Stimulated activated naive CD8-positive, alpha-beta T cell treated with anti-CD3 and anti-CD28 coated beads, Interleukin-15, Interleukin-2, amounts not matched to agents 100 ng/mL and 50 ng/mL, for 24 hours (primary cell): Measurements from ENCODE around the gene SLC35F1.

ENCODE experiments used
- H3K27ac Mint-ChIP-seq: one replicate; pipeline ENCODE4 v1.8.0; 2021; ENCODE audit warnings: mild to moderate bottlenecking, mixed read lengths
- H3K27me3 Mint-ChIP-seq: one replicate; pipeline ENCODE4 v1.8.0; 2021; ENCODE audit warnings: mixed read lengths
- H3K36me3 Mint-ChIP-seq: one replicate; pipeline ENCODE4 v1.8.0; 2021; ENCODE audit warnings: low read depth, mixed read lengths
- H3K4me1 Mint-ChIP-seq: one replicate; pipeline ENCODE4 v1.8.0; 2021; ENCODE audit warnings: low read depth, mixed read lengths
- H3K4me3 Mint-ChIP-seq: one replicate; pipeline ENCODE4 v1.8.0; 2021; ENCODE audit warnings: mild to moderate bottlenecking, mixed read lengths
- H3K9me3 Mint-ChIP-seq: one replicate; pipeline ENCODE4 v1.8.0; 2021; ENCODE audit warnings: mixed read lengths

The SLC35F1 gene

DNA sequence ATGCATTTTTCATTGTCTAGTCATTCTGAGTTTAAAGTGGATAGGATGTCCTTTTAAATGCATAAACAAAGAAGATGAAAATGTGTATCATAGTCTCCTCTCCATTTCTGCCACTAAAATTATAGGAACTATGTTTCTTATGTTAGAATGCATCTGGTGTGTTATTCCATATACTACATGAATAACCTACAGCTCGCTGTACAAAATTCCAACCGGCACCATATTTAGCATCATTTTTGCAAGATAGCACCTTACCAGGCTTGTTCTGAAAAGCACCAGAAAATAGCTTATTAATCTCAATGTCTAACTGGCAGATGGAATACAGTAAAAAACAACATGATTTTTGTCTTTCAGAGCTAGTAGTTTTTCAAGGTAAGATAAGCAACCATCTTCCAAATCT, 241.5 kb downstream of the SLC35F1 start:
- H3K9me3 Mint-ChIP-seq = no peaks in the 10 kb centered on the region
- no peak overlapping the region for H3K27ac Mint-ChIP-seq
- H3K27me3 Mint-ChIP-seq = peaks cover 10% of the 10 kb centered on the region
- no peaks in the 10 kb centered on the region for H3K36me3 Mint-ChIP-seq
- H3K4me1 Mint-ChIP-seq = no peaks in the 10 kb centered on the region
- no peak overlapping the region for H3K4me3 Mint-ChIP-seq

DNA sequence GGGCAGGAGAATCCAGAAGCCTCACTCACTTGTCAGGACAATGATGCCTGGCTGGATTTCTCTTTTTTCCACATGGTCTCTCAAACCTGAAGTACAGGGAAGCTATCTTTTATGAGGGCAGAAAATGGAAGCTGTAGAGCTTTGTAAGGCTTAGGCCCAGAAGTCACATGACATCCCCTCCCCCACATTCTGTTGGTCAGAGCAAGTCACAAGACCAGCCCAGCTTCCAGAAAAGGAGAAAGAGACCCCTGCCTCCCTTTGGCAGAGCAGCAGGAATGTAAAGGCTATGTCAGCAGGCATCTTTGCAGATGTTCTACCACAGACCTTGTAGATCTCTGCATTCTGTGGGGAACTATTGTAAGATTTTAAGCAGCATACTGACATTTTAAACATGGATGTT, 245.5 kb downstream of the SLC35F1 start:
- no peak overlapping the region for H3K27ac Mint-ChIP-seq
- H3K36me3 Mint-ChIP-seq = no peaks in the 10 kb centered on the region
- H3K4me1 Mint-ChIP-seq = no peaks in the 10 kb centered on the region
- H3K27me3 Mint-ChIP-seq = peaks cover 4% of the 10 kb centered on the region
- H3K9me3 Mint-ChIP-seq = no peaks in the 10 kb centered on the region
- no peak overlapping the region for H3K4me3 Mint-ChIP-seq

DNA sequence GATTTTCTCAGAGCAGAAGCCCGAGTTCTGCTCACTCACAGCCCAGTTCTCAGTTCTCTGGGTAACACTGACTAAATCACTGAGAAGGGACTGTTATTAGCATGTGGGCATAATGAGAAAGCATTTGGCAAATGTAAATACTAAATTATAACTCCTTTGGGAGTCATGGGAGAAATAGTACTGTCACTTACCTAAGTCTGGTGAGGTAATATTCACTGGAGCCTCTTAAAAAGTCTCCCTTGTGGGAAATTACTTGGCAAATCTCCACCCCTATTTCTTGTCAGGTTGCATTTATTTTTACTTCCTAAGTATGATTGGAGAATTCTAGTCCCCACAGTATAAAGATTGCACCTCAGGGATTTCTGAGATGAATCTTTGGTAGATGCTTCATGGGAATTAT, 254.3 kb downstream of the SLC35F1 start:
- Mint-ChIP-seq H3K36me3 (no peaks in the 10 kb centered on the region), H3K27ac (no peak overlapping the region), H3K27me3 (peaks cover 8% of the 10 kb centered on the region), H3K4me1 (no peaks in the 10 kb centered on the region), H3K9me3 (no peaks in the 10 kb centered on the region), H3K4me3 (no peak overlapping the region)

DNA sequence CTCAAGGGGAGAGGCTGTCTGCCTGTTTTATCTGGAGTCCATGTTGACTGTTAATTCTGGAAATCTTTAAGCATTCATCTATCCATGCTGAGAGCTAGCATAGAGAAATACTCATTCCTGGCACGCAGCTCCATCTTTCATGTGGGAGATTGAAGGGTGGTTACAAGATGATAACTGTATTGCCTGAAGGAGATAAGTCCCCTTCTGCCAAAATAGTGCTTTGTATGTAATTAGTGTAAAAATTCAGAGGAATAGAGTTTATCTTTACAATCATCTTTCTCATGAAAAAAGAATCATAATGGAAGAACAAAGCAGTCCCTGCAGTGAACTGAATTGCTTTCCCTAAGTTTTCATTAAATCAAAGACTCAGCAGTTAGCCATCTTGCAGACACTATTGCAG, 256.5 kb downstream of the SLC35F1 start:
- no peaks in the 10 kb centered on the region for H3K9me3 Mint-ChIP-seq
- H3K27me3 Mint-ChIP-seq = no peaks in the 10 kb centered on the region
- no peak overlapping the region for H3K27ac Mint-ChIP-seq
- H3K4me3 Mint-ChIP-seq = no peak overlapping the region
- H3K36me3 Mint-ChIP-seq = no peaks in the 10 kb centered on the region
- H3K4me1 Mint-ChIP-seq = no peaks in the 10 kb centered on the region

DNA sequence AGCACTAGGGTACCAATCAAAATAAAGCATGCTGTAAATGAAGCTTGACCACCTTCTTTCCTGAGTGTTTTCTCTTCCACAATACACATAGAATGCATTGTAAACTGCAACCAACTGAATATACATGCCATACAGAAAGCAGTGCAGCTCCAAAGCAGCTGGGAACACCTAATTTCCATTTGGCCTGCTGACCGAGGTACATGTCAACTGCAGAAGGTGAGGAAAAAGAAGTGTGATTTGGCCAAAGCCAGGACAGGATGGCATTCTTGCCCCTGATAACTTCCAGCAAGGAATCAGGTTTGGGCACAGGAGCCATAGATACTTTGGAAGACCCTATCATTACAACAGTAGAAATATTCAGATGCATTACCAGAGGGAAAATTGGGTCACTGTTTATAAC, 258.4 kb downstream of the SLC35F1 start:
- no peak overlapping the region for H3K27ac Mint-ChIP-seq
- H3K36me3 Mint-ChIP-seq = no peaks in the 10 kb centered on the region
- H3K4me3 Mint-ChIP-seq = no peak overlapping the region
- H3K27me3 Mint-ChIP-seq = peaks cover 10% of the 10 kb centered on the region
- H3K9me3 Mint-ChIP-seq = no peaks in the 10 kb centered on the region
- H3K4me1 Mint-ChIP-seq = no peaks in the 10 kb centered on the region

DNA sequence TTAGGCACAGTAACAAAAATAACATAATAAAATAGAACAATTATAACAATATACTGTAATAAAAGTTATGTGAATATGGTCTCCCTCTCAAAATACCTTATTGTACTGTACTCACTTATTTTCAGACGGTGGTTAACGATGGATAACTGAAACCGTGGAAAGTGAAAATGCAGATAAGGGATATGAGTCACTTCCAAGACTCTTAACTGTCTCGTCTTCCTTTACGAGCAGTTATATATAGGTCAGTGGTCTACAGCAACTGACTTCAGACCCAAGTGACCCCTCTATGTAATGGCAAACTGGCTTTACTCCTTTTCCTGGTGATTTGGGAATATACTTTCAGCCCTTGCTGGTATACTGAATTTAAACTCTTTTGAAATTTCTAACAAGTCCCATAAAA, 261.4 kb downstream of the SLC35F1 start:
- H3K4me1 Mint-ChIP-seq = no peaks in the 10 kb centered on the region
- no peak overlapping the region for H3K4me3 Mint-ChIP-seq
- H3K27ac Mint-ChIP-seq = no peak overlapping the region
- no peaks in the 10 kb centered on the region for H3K36me3 Mint-ChIP-seq
- peaks cover 10% of the 10 kb centered on the region for H3K27me3 Mint-ChIP-seq
- no peaks in the 10 kb centered on the region for H3K9me3 Mint-ChIP-seq

DNA sequence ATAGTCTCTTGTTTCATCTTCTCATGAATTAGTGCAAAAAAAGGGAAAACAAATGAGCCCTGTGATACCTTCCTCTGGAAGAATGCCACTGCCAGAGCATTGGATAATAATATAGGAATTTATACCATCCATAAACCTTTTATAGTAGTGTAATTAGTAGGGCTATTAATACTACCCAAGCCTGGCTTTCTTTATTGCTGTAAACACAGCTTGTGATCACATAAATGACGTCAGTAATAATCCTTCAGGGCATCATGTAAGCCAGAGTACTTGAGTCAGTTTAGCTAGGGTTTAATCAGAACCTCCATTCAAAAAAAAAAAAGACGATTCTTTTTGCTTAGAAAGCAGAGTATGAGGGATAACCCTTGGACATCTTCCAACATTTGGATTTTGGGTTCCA, 264.8 kb downstream of the SLC35F1 start:
- H3K4me3 Mint-ChIP-seq = no peak overlapping the region
- peaks cover 10% of the 10 kb centered on the region for H3K27me3 Mint-ChIP-seq
- H3K9me3 Mint-ChIP-seq = peaks cover 9% of the 10 kb centered on the region
- H3K27ac Mint-ChIP-seq = no peak overlapping the region
- no peaks in the 10 kb centered on the region for H3K4me1 Mint-ChIP-seq
- no peaks in the 10 kb centered on the region for H3K36me3 Mint-ChIP-seq

DNA sequence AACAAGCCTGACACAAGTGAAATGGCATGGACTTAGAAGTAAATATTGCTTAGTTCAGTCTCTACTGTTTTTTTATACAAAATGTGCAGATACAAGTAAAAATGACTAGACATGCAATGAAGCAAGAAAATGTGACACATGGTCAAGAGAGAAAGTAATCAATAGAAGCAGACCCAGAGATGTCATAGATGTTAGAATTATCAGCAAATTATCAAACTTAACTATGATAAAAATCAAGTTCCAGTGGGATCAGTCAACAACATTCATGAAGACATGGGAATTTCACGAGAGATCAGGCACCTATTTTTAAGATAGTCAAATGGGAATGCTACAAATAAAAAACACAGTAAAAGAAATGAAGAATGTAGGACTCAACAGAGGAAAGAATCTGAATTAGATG, 267.0 kb downstream of the SLC35F1 start:
- H3K9me3 Mint-ChIP-seq = peaks cover 9% of the 10 kb centered on the region
- H3K4me3 Mint-ChIP-seq = no peak overlapping the region
- no peak overlapping the region for H3K27ac Mint-ChIP-seq
- H3K4me1 Mint-ChIP-seq = no peaks in the 10 kb centered on the region
- no peaks in the 10 kb centered on the region for H3K36me3 Mint-ChIP-seq
- peaks cover 5% of the 10 kb centered on the region for H3K27me3 Mint-ChIP-seq

DNA sequence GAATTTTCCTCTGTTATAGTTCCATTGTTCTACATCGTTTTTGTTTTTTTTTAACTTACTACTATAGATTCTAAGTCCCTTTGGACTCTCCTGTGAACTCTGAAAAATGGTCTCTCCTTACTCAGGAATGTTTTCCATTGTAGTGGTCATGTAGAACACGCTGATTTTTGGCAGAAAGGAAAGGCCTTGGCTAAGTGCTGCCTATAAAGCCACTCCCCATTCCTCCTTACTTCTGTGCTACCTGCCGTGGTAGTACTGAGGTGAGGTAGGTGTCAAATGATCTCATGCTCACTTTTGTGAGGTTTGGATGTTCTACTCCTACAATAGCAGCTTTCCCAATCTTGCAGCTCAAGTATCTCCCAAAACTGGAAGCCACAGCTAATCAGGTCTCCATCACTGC, 270.7 kb downstream of the SLC35F1 start:
- H3K4me3 Mint-ChIP-seq = no peak overlapping the region
- H3K27me3 Mint-ChIP-seq = peaks cover 14% of the 10 kb centered on the region
- H3K9me3 Mint-ChIP-seq = peaks cover 9% of the 10 kb centered on the region
- H3K36me3 Mint-ChIP-seq = no peaks in the 10 kb centered on the region
- no peaks in the 10 kb centered on the region for H3K4me1 Mint-ChIP-seq
- H3K27ac Mint-ChIP-seq = no peak overlapping the region

DNA sequence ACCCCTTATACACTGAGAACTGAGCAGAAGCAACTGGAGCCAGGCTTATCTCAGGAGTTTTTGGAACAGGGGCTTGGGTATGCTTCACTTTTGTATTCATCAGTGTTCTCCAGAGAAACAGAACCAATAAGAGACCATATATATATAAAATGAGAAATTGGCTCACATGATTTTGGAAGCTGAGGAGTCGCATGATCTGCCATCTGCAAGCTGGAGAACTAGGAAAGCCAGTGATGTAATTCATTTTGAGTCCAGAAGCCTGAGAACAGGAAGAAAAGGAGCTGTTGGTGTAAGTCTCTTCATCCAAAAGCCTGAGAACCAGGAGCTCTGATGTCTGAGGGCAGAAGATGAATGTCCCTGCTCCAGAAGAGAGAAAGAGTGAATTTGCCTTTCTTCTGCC, 272.0 kb downstream of the SLC35F1 start:
- Mint-ChIP-seq H3K27ac (no peak overlapping the region), H3K9me3 (peaks cover 7% of the 10 kb centered on the region), H3K4me3 (no peak overlapping the region), H3K4me1 (no peaks in the 10 kb centered on the region), H3K27me3 (peaks cover 14% of the 10 kb centered on the region), H3K36me3 (no peaks in the 10 kb centered on the region)

DNA sequence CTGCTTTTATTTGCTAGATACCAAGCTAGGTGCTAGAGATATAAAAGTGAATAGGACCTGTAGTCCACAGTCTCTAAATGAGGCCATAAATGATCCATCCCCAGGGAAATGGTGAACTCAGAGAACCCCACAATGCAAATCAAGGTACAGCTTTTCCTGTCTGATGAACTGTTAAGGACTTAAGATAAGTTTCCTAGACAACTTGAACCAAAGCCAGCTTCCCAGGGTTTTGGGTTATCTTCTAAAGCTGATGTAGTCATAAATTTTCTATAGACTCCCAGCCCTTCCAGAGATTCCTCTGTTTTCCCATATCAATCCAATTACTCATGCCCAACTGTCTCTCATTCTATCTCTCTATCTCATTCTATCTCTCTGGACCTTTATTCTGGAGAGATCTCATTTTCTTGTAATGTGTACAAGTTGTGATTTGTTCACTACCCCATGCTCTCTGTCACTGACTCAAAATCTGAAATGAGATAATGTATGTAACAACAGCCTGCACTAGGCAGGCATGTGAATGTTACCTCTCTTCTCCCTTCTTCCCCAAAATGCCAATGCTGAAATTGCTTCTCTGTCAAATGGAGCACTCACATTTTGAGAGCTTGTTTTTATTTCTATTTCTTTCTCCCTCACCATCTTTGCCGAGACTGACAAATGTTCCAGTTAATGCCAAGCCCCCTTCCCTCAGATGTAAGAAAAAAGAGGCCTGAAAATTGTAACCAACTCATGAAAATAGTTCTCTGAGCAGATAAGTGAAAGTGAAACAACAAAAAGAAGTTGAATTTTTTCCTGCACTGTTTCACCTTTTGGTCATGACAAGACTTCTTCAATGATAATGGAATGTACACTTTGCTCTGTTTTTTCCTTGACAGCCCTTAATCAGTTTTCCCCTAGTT, 279.9 kb downstream of the SLC35F1 start:
- no peaks in the 10 kb centered on the region for H3K27me3 Mint-ChIP-seq
- H3K9me3 Mint-ChIP-seq = no peaks in the 10 kb centered on the region
- no peak overlapping the region for H3K4me3 Mint-ChIP-seq
- H3K4me1 Mint-ChIP-seq = peaks cover 14% of the 10 kb centered on the region
- no peaks in the 10 kb centered on the region for H3K36me3 Mint-ChIP-seq
- peak overlapping the region; percentile 49 for H3K27ac Mint-ChIP-seq

DNA sequence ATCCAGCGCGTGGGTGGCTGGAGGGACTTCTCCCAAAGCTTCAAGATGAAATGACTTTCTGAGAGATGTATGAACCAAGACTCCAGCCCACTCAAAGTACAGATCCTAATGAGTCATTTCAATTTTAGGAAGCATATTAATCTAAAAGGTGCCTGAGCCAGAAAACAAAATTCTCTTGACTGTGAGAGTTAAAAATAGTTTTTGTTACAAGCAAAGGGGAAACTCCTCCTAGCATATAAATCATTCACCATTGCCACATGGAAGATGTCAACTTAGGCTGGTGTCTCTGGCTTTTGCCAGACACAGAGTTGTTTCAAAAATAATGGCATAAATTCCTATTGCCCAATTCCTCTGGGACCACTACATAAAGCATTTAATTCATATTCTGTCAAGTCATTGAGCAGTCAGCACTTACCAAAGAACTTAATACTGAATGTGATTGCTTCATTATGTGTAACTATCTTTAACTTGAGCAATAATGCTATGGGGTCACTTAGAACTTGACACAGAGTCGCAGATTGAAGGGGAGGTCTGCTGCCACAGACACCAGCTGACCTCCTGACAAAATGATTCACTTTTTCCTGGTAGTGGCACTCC, 280.6 kb downstream of the SLC35F1 start:
- Mint-ChIP-seq H3K9me3 (no peaks in the 10 kb centered on the region), H3K4me3 (no peak overlapping the region), H3K36me3 (no peaks in the 10 kb centered on the region), H3K4me1 (peaks cover 14% of the 10 kb centered on the region), H3K27me3 (no peaks in the 10 kb centered on the region), H3K27ac (peak overlapping the region; percentile 49)

DNA sequence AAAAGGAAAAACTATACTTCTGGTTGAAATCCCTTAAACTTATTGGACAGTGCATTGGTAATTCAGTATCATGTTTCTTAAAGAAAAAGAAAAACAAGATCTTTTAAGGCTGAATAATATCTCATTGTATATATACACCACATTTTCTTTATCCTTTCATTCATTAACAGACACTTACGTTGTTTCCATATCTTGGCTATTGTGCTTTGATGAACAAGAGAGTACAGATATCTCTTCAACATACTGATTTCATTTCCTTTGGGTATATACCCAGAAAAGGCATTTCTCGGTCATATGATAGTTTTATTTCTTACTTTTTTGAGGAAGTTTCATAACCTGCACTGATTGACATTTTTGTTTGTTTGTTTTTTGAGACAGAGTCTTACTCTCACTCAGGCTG, 281.5 kb downstream of the SLC35F1 start:
- no peaks in the 10 kb centered on the region for H3K27me3 Mint-ChIP-seq
- H3K4me3 Mint-ChIP-seq = no peak overlapping the region
- H3K36me3 Mint-ChIP-seq = no peaks in the 10 kb centered on the region
- peaks cover 14% of the 10 kb centered on the region for H3K4me1 Mint-ChIP-seq
- H3K9me3 Mint-ChIP-seq = no peaks in the 10 kb centered on the region
- H3K27ac Mint-ChIP-seq = no peak overlapping the region

DNA sequence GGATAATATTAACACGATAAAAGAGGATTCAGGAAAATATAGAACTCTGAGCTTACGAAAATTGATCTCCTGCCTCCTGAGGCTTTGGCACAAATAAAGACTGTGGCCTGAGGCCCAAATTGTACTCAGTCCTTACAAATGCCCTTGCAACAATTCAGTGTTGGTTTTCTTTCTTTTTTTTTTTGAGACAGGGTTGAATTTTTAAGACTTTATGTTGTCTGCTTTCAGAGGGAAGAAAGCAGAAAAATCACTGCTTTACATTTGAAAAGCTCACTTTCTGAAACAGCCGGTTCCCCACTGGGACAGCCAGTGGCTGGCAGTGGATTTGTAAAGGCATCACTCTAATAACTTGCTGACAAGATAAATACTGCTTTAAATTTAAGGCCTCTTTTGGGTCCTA, 290.5 kb downstream of the SLC35F1 start:
- Mint-ChIP-seq H3K27me3 (no peaks in the 10 kb centered on the region), H3K4me3 (no peak overlapping the region), H3K27ac (no peak overlapping the region), H3K4me1 (no peaks in the 10 kb centered on the region), H3K36me3 (no peaks in the 10 kb centered on the region), H3K9me3 (no peaks in the 10 kb centered on the region)

DNA sequence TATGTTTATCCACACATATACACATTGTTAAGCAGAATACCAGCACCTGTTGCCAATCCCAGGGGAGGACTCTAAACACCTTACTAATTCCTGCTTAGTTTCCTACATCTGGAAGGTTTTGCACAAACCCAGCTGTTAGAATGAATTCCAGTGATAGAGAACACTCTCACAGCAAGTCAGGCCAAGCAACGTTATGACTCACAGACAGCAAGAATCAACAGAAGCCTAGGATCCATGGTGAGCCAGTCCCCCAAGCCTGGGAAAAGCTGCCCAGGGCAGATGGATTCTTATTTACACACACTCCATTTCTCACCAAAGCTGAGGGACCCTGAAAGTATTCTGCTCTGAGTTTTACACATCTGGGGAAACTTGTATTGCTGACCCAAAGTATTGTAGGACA, 291.7 kb downstream of the SLC35F1 start:
- Mint-ChIP-seq H3K27ac (no peak overlapping the region), H3K4me3 (no peak overlapping the region), H3K27me3 (no peaks in the 10 kb centered on the region), H3K4me1 (no peaks in the 10 kb centered on the region), H3K36me3 (no peaks in the 10 kb centered on the region), H3K9me3 (no peaks in the 10 kb centered on the region)

DNA sequence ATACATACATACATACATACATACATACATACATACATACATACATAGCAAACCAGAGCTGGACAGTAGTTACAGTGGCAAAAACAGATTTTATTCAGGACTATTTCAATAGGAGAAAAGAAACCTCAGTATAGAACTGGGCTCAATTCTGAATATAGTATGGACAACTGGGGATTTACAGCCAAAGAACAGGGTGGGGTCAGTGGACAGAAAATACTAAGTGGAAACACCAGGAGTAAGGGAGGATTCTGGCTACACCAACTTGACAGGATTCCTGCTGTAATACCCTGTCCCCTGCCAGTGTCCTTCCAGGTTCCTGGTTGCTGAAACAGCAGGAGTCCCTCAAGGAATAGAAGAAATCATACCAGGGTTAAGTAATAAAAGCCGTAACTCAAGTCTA, 293.1 kb downstream of the SLC35F1 start:
- Mint-ChIP-seq H3K27ac (no peak overlapping the region), H3K27me3 (no peaks in the 10 kb centered on the region), H3K4me1 (no peaks in the 10 kb centered on the region), H3K9me3 (no peaks in the 10 kb centered on the region), H3K36me3 (no peaks in the 10 kb centered on the region), H3K4me3 (no peak overlapping the region)
